HUES48 (cell line): ENCODE measurements around the gene SFT2D2.
A peak's percentile ranks its signal among the peaks of the same experiment; 100 is the strongest.
"Not testable (repeated sequence)": the region's sequence is repeated elsewhere in the genome, so short reads cannot be mapped to it uniquely, and the experiment has no call there.

Source experiments
- H3K27ac ChIP-seq: one replicate; pipeline ENCODE4 v1.7.0; 2013; ENCODE audit warnings: low read depth, low read length, inconsistent platforms
- H3K27me3 ChIP-seq: 2 replicates; pipeline ENCODE4 v1.6.1; 2013; ENCODE audit warnings: mild to moderate bottlenecking, low read length; ENCODE audit not compliant: control insufficient read depth, insufficient read depth
- H3K36me3 ChIP-seq: 2 replicates; pipeline ENCODE4 v1.6.1; 2013; ENCODE audit warnings: low read length; ENCODE audit not compliant: control insufficient read depth, insufficient read depth
- H3K4me1 ChIP-seq: 2 replicates; pipeline ENCODE4 v1.6.1; 2013; ENCODE audit warnings: mild to moderate bottlenecking, low read length; ENCODE audit not compliant: control insufficient read depth, insufficient read depth
- H3K4me3 ChIP-seq: 2 replicates; pipeline ENCODE4 v1.5.1; 2013; ENCODE audit warnings: mild to moderate bottlenecking, low read depth, low read length
- H3K9ac ChIP-seq: 2 replicates; pipeline ENCODE4 v1.6.1; 2013; ENCODE audit warnings: mild to moderate bottlenecking, low read depth, low read length, moderate library complexity
- H3K9me3 ChIP-seq: 2 replicates; pipeline ENCODE4 v1.6.1; 2013; ENCODE audit warnings: low read length; ENCODE audit not compliant: control insufficient read depth, insufficient read depth

Gene SFT2D2

DNA sequence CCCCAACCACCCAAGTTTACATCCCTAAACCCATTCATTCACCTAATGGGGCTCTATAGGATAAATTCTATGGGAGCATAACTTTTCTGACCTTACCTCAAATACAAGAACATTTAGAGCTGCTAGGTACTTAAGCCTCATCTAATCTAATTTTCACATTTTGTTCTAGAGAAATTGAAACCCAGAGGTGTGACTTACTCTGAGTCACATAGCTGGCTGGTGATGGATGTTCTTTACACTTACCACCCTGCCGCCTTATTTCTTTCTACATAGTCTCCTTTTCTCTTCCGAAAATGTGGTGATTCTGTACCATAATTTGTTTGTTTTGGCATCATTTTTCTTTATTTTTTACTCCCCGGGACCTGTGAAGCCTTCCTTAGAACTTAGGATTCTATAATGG lies 26.7 kb upstream of the SFT2D2 start:
- Histone ChIP-seq H3K36me3 (peaks cover 30% of the 10 kb centered on the region), H3K4me3 (no peak overlapping the region), H3K9ac (no peak overlapping the region), H3K27me3 (no peaks in the 10 kb centered on the region), H3K9me3 (no peaks in the 10 kb centered on the region), H3K27ac (no peak overlapping the region), H3K4me1 (peaks cover 10% of the 10 kb centered on the region; the same call in 1 of the 2 replicates)

DNA sequence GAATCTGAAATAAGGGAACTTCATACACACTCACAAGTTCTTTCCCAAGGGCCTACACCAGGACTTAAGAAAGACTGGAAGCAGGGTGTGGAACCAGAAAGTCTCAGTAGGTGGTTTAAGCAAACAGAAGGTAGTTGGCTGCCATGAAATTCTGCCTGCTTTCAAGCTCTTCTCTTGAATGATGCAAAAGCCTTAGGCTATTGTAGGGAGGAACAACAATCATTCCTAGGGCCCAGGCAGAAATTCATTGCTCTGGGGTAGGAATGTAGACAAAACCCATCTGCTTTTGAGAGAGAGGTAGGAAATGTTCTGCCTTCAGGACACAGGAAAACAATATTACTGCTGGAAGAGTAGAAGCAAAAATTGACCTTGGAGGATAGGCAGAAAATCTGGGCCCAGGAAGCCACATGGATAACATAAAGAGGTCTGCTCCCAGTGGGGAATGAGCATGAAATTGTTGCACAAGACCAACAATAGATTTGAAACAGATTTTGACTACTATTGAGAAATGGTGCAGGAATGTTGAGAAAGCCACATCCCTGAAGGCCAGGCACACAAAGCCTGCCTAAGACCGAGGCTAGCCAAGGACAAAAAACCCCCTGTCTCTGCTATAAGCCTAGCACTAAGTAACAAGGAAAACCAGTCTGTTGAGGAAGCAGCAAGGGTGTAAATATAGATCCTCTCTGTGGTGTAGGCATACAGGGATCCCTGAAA lies 22.7 kb upstream of the SFT2D2 start:
- Histone ChIP-seq H3K27ac (no peak overlapping the region), H3K9me3 (0 out of 2 replicates have a peak, but pooled peaks cover 5% of the 10 kb centered on the region), H3K36me3 (peaks cover 20% of the 10 kb centered on the region), H3K9ac (no peak overlapping the region), H3K27me3 (no peaks in the 10 kb centered on the region), H3K4me3 (no peak overlapping the region), H3K4me1 (peaks cover 6% of the 10 kb centered on the region; the same call in 1 of the 2 replicates)

GRCh38 chr1:168206111-168206510 lies 19.7 kb upstream of the SFT2D2 start:
- Histone ChIP-seq H3K36me3 (peaks cover 4% of the 10 kb centered on the region; the same call in 1 of the 2 replicates), H3K9ac (no peak overlapping the region), H3K9me3 (peaks cover 5% of the 10 kb centered on the region; the same call in 1 of the 2 replicates), H3K27me3 (no peaks in the 10 kb centered on the region), H3K4me3 (no peak overlapping the region), H3K4me1 (peaks cover 6% of the 10 kb centered on the region; the same call in 1 of the 2 replicates), H3K27ac (no peak overlapping the region)

- not testable (repeated sequence) for H3K4me3 ChIP-seq, H3K9ac ChIP-seq, H3K27me3 ChIP-seq, H3K4me1 ChIP-seq, H3K27ac ChIP-seq, H3K36me3 ChIP-seq, H3K9me3 ChIP-seq
Measured at GRCh38 chr1:168207673-168208072, 18.1 kb upstream of the SFT2D2 start.

DNA sequence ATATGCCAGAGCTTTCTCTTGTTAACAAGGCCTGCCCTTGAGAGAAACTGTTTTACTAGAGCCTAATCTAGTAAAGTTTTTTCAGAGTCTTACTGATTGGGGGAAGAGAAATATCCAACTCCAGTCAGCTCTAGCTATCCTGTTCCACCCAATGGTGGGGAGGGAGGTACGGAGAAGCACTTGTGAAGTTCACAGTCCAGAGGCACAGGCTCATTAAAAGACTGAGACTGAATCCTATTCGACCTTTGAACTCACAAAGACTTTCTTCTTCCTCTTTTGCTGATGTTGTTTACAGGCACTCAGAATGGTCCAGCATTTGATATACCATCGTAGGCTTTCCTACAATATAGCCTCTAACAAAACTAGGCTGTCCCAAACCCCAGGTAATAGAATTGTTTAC lies 15.5 kb upstream of the SFT2D2 start:
- no peaks in the 10 kb centered on the region for H3K27me3 ChIP-seq
- H3K9ac ChIP-seq, result no peak overlapping the region
- H3K27ac ChIP-seq, result no peak overlapping the region
- peaks cover 5% of the 10 kb centered on the region; the same call in 1 of the 2 replicates for H3K9me3 ChIP-seq
- H3K36me3 ChIP-seq, result no peaks in the 10 kb centered on the region
- H3K4me3 ChIP-seq, result no peak overlapping the region
- no peaks in the 10 kb centered on the region for H3K4me1 ChIP-seq

DNA sequence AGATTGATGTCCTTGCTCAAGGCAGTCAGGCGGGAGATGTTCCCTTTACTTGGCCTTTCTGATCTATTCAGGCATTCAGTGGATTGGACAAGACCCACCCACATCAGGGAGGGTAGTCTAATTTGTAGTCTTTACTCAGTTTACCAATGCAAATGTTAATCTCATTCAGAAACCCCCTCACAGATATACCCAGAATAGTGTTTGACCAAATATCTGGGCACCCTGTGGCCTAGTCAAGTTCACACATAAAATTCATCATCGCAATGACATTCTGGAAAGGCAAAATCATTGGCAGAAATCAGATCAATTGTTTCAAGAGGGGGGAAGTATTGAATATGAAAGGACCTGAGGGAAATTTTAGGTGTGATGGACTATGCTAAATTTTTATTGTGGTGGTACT lies 12.5 kb upstream of the SFT2D2 start:
- Histone ChIP-seq H3K9ac (no peak overlapping the region), H3K36me3 (no peaks in the 10 kb centered on the region), H3K27me3 (no peaks in the 10 kb centered on the region), H3K4me1 (peaks cover 10% of the 10 kb centered on the region), H3K4me3 (no peak overlapping the region), H3K27ac (no peak overlapping the region), H3K9me3 (no peaks in the 10 kb centered on the region; the same call in 1 of the 2 replicates)

DNA sequence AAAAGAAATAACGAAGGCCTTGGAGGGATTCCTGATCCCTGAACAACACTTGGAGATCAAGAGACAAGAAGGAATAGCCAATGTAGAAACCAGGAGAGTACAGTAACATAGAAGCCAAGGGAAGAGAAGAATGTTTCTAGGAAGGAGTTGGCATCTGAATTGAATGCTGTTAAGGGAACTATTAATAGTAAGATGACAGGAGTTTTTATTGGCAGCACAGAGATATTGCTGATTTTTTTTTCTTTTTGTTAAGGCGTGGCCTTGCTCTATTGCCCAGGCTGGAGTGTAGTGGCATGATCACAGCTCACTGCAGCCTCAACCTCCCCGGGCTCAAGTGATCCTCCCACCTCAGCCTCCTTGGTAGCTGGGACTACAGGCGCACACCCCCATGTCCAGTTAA lies 9.6 kb upstream of the SFT2D2 start:
- H3K27ac ChIP-seq, result no peak overlapping the region
- no peak overlapping the region for H3K9ac ChIP-seq
- no peaks in the 10 kb centered on the region for H3K9me3 ChIP-seq
- H3K4me1 ChIP-seq, result peaks cover 18% of the 10 kb centered on the region
- no peaks in the 10 kb centered on the region for H3K36me3 ChIP-seq
- H3K4me3 ChIP-seq, result no peak overlapping the region
- no peaks in the 10 kb centered on the region for H3K27me3 ChIP-seq

DNA sequence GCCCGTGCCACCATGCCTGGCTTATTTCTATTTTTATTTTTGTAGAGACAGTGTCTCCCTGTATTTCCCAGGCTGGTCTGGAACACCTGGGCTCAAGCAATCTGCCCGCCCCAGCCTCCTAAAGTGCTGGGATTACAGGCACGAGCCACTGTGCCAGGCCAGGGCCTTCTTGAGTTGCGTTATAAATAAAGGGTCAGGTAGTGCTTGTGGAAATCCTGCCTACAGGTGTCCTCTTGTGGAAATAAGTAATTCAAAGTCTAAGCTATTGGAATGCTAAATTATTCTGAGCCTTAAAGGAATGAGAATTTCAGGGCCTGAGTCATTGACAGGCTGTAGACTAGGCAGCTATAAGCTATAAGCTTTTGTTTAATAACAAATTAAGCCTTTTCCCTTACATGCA lies 8.1 kb upstream of the SFT2D2 start:
- Histone ChIP-seq H3K27me3 (no peaks in the 10 kb centered on the region), H3K4me1 (peaks cover 18% of the 10 kb centered on the region), H3K4me3 (no peak overlapping the region), H3K9me3 (no peaks in the 10 kb centered on the region), H3K9ac (no peak overlapping the region), H3K36me3 (no peaks in the 10 kb centered on the region), H3K27ac (peak overlapping the region; percentile 27)

GRCh38 chr1:168218658-168219057 lies 7.1 kb upstream of the SFT2D2 start:
- Histone ChIP-seq H3K4me3 (no peak overlapping the region), H3K27ac (no peak overlapping the region), H3K27me3 (no peaks in the 10 kb centered on the region), H3K4me1 (peaks cover 18% of the 10 kb centered on the region), H3K36me3 (no peaks in the 10 kb centered on the region), H3K9me3 (peaks cover 2% of the 10 kb centered on the region; the same call in 1 of the 2 replicates), H3K9ac (no peak overlapping the region)

GRCh38 chr1:168220470-168220871 lies 5.3 kb upstream of the SFT2D2 start:
- Histone ChIP-seq H3K9me3 (peaks cover 3% of the 10 kb centered on the region; the same call in 1 of the 2 replicates), H3K27ac (no peak overlapping the region), H3K9ac (no peak overlapping the region), H3K27me3 (peaks cover 3% of the 10 kb centered on the region; the same call in 1 of the 2 replicates), H3K36me3 (no peaks in the 10 kb centered on the region), H3K4me1 (peaks cover 22% of the 10 kb centered on the region), H3K4me3 (no peak overlapping the region)

DNA sequence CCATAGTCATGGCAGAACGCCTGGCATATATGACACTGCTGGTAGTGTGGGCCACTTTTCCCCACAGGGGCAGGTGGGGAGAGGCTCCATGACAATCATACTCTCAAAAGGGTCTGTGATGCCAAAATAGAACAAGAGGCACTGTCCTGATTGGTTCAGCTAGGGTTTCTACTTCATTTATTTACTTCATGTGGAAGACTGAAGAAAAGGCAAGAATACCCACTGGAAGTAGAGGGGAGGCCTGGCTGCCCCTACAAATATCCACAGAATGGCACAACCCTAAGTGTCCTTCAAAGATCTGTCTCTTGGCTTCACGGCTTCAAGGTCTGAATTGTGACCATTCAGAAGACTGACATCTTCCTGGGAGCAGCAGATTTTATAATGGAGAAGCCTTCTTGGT lies 4.5 kb upstream of the SFT2D2 start:
- no peak overlapping the region for H3K9ac ChIP-seq
- no peak overlapping the region for H3K4me3 ChIP-seq
- H3K9me3 ChIP-seq, result peaks cover 3% of the 10 kb centered on the region; the same call in 1 of the 2 replicates
- peaks cover 22% of the 10 kb centered on the region for H3K4me1 ChIP-seq
- peaks cover 3% of the 10 kb centered on the region; the same call in 1 of the 2 replicates for H3K27me3 ChIP-seq
- no peak overlapping the region for H3K27ac ChIP-seq
- no peaks in the 10 kb centered on the region for H3K36me3 ChIP-seq
